CD4-positive, alpha-beta T cell treated with Interferon gamma for 1 hour (primary cell): ENCODE results near the gene PALLD.

Source experiments
- DNase-seq: peaks from one replicate; pipeline ENCODE4 v3.0.0-alpha.2; 2020

The PALLD gene

GRCh38 chr4:168859888-168860694 is 363.2 kb downstream of the PALLD start:
- DNase-seq: no peak

- DNase-seq: no peak
Measured at GRCh38 chr4:168860827-168861226, 364.0 kb downstream of the PALLD start.

- DNase-seq: no peak
Measured at GRCh38 chr4:168863719-168864647, 367.1 kb downstream of the PALLD start.

GRCh38 chr4:168864821-168865541 is 368.1 kb downstream of the PALLD start:
- DNase-seq: no peak

GRCh38 chr4:168865854-168866253 is 369.0 kb downstream of the PALLD start:
- no peak for DNase-seq

- DNase-seq: no peak
Measured at GRCh38 chr4:168866635-168867034, 369.8 kb downstream of the PALLD start.

- no peak for DNase-seq
Measured at GRCh38 chr4:168867128-168867527, 370.3 kb downstream of the PALLD start.

- no peak for DNase-seq
Measured at GRCh38 chr4:168868044-168868781, 371.4 kb downstream of the PALLD start.

- no peak for DNase-seq
Measured at GRCh38 chr4:168868802-168869201, 371.9 kb downstream of the PALLD start.

- no peak for DNase-seq
Measured at GRCh38 chr4:168870004-168870403, 373.2 kb downstream of the PALLD start.

- DNase-seq: no peak
Measured at GRCh38 chr4:168871632-168872031, 374.8 kb downstream of the PALLD start.

- no peak for DNase-seq
Measured at GRCh38 chr4:168874083-168874482, 377.2 kb downstream of the PALLD start.

- no peak for DNase-seq
Measured at GRCh38 chr4:168876106-168876505, 379.3 kb downstream of the PALLD start.

- DNase-seq: peak; percentile 36
Measured at GRCh38 chr4:168877511-168878491, 380.9 kb downstream of the PALLD start.

- no peak for DNase-seq
Measured at GRCh38 chr4:168878623-168879022, 381.8 kb downstream of the PALLD start.

- no peak for DNase-seq
Measured at GRCh38 chr4:168879188-168879587, 382.3 kb downstream of the PALLD start.

GRCh38 chr4:168880072-168880675 is 383.3 kb downstream of the PALLD start:
- DNase-seq: no peak

GRCh38 chr4:168880811-168881595 is 384.2 kb downstream of the PALLD start:
- DNase-seq: peak; percentile 33

- no peak for DNase-seq
Measured at GRCh38 chr4:168881781-168882420, 385.0 kb downstream of the PALLD start.
